HG03432 (cell line): ENCODE measurements around the gene LRRC74B.
"Not testable (repeated sequence)": the region's sequence is repeated elsewhere in the genome, so short reads cannot be mapped to it uniquely, and the experiment has no call there.

ENCODE experiments used
- ATAC-seq: cut with Tn5 transposase; IDR thresholded peaks from one replicate; pipeline ENCODE4 v1.9.1; 2021; ENCODE audit warnings: mild to moderate bottlenecking, moderate library complexity; ENCODE audit not compliant: unreplicated experiment

Gene LRRC74B

DNA sequence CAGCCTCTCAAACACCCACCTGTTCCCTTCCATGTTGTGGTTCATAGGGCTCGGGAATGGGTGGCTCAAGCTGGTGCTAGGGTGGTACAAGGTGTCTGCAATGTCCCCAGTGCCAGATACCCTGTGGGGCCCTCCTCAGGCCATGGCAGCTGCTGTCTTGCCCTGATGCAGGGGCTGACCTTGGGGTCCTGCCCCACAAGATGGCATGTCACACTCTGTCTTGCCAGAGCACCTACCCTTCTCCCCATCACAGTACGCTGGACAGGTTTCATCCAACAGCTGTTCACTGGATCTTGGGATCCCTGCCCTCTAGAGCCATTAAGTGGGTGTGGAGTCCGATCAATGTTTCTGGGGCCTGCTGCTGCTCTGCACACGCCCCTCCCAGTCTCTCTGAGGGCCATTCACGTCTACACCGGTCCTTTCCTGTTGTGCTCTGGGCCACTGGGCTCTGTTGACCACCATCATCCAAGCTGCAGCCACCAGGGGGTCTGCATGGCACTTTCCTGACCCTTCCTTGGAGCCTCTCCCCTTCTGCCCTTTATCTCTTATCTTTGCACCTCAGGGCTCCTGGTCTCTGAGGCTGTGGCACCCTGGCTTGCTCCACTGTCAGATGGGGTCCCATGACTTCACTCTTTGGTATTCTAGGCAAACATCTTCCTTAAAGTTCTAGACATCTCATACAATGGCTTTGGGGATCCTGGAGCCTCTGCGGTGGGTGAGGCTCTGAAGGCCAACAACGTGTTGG lies 7.1 kb downstream of the LRRC74B start:
- ATAC-seq = no peak

DNA sequence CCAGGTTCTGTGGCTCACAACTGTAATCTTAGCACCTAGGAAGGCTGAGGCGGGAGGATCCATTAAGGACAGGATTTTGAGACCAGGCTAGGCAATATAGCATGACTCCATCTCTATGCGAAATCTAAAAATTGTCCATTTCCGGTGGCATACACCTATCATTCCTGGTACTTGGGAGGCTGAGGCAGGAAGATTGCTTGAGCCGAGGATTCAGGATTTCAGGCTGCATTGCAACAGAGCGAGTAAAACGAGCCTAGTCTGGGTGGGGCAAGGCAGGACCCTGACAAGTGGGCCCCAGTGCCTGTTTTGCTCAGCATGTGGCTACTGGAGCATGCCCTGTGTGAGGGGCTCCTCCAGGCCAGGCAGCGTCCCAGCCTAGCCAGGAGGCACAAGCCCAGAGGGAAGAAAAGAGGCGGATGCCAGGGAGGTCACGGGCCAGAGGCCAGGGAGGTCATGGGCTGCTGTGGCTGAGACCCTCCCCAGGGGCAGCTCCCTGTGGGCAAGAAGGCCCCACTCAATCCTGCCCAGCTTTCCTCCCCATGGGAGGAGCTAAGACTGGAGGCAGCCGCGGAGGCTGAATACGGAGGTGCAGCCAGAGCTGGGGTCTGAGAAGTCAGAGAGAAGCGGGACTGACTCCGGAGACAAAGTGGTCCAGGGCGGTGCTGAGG lies 8.4 kb downstream of the LRRC74B start:
- ATAC-seq = no peak

DNA sequence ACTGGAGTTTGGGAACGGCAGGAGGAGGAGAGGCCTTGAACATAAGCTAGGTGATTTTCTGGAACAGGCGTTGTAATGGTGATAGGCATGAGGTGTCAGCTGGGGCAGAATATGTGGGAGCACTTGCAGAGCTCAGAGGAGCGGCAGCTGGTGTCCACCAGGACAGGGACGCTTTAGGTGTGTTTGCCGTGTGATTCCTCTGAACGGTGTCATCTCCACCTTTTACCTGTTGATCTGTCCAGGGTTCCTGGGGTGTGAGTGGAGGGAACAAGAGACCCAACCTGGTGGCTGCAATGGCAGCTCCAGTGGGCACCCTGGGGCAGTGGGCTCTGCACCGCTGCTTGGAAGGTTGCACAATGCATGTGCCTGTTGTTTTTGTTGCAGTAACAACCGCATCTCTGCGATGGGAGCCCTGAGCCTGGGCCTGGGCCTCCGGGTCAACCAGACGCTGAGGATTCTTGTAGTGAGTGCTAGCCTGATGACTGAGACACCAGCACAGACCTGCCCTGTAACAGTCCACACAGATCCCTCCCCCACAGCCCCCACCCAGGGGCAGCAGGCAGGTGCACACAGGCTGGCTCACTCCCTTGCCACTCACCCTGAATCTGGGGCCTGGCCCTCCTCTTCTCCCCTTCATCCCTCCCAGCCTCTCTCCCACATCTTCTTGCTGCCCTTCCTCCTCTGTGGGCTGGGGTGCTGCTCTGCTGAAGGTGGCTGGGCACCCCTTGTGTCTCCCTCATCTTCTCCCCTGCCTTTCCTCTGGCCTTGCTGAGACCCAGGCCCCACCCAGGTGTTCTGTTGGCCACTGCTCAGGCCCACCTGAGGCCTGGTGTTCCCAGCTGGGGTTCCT lies 9.2 kb downstream of the LRRC74B start:
- ATAC-seq = no peak

DNA sequence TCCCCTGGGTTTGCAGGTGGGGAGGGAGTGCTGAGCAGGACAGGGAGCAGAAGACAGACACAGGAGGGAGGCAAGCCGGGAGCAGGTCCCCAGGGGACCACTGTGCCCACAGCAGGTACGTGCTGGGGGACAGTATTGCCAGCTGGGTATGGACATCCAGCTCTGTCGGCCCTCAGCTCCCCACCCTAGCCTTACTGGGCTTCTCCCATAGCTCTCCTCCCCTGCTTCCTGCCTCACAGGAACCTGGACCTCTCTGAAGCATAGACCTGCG lies 9.8 kb downstream of the LRRC74B start:
- ATAC-seq = no peak

DNA sequence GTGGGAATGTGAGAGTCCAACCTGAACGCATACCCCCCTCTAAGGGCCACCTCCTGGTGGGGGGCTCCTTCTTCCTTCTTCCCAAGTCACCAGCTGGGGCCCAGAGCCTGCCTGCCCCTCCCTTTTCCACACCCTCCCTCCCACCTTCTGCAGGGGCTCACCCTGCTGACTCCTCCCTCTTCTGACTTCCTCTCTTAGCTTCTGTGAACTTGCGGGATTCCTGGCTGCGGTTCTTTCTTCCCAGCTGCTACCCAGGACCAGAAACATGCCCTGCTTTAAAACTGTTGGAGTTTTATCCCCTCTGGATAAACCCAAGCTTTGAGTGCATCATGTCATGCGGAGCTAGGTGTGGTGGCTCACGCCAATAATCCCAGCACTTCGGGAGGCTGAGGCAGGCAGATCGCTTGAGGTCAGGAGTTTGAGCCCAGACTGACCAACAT lies 10.2 kb downstream of the LRRC74B start:
- ATAC-seq = no peak

DNA sequence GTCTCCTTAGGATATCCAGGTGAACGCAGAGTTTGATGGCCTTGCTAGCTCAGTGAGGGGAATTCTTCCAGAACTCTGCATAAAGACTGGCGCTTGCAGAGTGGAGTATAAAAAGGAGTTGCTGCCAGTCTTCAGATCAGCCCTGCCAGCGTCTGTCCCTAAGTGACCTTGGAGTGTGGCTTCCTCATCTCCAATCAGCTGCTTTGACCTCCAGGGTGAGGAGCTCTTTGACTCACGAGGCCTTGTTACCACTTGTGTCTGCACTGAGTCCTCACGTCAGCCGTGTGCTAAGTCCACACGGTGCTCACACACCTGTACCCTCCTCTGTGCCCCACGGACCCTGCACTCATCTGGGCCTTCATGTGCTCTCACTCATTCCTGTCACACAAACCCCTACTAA lies 14.6 kb downstream of the LRRC74B start:
- ATAC-seq = not testable (repeated sequence)

DNA sequence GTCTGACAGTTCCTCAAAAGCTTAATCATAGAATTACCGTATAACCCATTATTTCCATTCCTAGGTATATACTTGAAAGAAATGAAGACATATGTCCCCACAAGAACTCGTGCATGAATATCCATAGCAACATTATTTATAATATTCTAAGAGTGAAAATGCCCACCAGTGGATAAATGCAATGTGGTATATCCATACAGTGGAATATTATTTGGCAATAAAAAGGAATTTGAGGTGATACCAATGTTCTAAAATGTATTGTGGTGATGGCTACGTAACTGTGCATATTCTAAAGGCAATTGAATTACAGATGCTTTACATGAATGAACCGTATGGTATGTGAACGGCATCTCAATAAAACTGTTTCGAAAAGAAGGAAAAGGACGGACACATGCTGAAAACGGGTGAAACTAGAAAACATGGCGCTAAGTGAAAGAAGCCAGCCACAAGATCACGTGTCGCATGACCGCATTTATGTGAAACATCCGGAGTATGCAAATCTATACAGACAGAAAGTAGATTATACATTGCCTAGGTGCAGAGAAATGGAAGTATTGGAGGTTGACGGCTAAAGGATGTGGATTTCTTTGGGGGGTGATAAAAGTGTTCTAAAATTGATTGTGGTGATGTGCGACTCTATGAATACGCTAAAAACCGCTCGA lies 16.0 kb downstream of the LRRC74B start:
- not testable (repeated sequence) for ATAC-seq

DNA sequence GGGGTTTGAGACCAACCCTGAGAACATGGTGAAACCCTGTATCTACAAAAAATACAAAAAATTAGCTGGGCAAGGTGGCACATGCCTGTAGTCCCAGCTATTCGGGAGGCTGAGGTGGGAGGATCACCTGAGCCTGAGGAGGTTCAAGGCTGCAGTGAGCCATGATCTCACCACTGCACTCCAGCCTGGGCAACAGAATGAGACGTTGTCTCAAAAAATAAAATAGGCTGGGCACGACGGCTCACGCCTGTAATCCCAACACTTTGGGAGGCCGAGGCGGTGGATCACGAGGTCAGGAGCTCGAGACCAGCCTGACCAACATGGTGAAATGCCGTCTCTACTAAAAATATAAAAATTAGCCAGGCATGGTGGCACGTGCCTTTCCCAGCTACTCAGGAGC lies 18.7 kb downstream of the LRRC74B start:
- not testable (repeated sequence) for ATAC-seq

DNA sequence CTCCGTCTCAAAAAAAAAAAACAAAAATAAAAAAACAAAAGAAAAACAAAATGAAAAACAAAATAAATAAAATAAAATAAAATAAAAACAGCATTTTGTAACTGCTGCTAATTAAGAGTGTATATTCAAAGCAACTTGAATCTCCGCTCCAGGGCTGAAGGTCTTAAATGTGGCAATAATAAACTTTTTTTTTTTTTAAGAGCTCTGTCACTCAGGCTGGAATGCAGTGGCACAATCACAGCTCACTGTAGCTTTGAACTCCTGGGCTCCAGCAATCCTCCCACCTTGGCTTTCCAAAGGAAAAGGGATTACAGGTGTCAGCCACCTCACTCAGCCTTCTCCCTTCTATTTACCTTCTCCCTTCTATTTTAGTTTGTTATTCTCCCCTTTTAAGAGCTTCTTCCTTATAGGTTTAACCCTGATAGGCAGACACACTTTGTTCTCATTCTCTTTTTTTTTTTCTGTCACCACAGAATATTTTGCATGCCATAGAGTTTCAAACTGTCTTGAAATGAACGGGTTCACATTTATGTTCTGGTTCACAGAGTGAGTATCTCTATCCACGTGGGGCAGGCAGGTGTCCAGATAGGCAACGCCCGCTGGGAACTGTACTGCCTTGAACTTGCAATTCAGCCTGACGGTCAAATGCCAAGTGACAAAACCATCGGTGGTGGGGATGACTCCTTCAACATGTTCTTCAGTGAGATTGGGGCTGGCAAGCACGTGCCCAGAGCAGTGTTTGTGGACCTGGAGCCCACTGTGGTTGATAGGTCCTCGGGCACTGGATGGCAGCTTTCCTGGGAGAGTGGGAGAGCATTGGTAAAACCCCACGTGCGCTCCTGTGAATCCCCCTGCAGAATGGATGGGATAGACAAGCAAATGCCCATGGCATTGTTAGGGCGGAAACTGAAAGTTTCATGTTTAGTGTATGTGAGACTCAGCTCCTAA lies 19.4 kb downstream of the LRRC74B start:
- no peak for ATAC-seq

DNA sequence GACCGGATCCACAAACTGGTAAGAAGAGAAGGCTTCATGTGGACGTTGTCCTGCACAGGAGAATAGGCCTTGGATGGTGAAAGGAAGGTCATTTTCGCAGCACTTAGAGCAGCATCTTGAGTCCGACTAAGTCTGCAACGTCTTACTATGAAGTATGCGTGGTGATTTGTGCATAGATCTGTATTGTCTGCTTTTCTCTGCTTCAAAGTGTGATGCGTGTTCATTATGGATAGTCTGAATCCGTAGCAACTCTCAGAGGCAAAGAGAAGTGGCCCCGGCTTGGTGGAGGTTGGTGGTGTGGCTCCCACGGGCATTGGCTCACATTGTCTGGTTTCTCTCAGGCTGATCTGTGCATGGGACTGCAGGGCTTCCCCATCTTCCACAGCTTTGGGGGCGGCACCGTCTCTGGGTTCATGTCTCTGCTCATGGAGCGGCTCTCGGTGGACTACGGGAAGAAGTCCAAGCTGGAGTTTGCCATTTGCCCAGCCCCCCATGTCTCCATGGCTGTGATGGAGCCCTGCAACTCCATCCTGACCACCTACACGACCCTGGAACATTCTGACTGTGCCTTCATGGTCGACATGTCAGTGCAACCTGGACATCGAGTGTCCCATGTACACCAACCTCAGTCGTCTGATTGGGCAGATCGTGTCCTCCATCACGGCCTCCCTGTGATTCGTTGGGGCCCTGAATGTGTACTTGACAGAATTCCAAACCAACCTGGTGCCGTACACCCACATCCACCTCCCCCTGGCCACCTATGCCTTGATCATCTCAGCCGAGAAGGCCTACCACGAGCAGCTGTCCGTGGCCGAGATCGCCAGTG lies 21.5 kb downstream of the LRRC74B start:
- ATAC-seq = no peak

DNA sequence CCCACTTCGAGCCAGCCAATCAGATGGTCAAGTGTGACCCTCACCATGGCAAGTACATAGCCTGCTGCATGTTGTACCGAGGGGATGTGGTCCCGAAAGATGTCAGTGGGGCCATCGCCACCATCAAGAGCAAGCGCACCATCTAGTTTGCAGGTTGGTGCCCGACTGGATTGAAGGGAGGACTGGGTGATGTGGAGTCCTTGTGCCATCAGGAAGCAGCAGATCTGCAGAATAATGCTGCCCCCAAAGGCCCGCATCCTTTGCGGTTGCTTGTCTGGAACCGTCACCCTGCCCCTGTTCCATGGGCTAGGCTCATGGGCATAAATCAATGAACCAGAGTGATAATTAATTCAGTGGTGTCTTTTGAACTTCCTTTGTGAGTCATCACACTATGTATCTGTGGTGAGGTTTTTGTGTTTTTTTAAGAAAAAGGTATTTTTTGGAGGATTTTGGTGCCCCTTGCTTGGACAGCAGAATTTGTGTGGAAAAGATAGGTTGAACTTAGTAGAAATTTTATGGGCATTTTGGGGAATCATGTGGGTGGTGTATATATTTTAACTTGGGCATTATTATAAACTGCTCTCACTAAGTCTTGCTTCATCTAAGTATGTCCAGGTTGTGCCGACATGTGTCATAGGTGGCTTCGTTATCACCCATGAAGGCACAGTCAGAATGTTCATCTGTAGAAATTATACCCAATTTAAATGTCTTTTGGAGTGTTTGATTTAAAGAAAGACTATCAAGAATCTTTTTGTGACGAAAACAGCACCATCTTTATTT lies 22.3 kb downstream of the LRRC74B start:
- no peak for ATAC-seq

DNA sequence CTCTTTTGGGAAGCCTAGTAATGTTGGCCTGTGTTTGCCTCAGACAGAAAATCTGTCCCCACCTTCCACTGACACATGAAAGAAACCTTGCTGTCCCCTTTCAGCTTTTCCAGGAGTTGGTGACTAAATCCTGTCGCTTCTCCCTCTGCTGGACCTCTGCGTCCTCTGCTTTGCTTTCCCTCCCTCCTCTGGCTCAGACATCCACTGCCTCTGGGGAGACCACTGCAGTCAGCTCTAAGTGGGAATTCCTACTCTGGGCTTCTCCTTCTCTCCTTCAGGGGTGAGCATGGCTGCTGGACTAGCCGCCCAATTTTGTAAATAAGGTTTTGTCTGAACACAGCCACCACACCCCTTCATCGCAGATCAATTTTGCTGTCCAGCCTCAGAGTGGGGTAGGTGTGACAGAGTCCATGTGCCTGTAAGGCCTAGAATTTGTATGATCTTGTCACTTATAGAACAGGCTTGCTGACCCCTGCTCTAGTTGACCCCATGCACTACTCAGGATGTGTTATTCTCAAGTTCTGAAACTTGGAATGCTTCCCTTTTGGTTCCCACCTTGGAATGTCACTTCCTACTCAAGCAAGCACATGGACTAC lies 23.0 kb downstream of the LRRC74B start:
- ATAC-seq = no peak

DNA sequence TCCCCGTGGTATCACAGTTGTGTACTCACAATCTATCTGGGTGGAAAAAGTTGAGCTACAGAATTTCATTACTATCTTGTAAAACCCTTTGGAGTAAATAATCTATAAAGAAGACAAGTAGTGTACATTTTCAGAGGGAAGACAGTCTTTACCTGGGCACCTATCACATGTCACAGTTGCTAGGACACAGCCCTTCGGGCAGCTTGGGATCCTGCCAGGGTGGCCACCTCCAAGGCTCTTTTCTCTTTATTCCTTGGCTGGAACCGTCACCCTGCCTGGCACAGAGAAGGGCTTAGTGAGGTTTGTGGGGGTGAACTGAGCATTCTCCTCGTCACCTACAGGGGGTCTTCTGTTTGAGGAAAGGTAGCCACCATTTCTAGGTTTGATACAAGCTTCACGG lies 23.6 kb downstream of the LRRC74B start:
- no peak for ATAC-seq

DNA sequence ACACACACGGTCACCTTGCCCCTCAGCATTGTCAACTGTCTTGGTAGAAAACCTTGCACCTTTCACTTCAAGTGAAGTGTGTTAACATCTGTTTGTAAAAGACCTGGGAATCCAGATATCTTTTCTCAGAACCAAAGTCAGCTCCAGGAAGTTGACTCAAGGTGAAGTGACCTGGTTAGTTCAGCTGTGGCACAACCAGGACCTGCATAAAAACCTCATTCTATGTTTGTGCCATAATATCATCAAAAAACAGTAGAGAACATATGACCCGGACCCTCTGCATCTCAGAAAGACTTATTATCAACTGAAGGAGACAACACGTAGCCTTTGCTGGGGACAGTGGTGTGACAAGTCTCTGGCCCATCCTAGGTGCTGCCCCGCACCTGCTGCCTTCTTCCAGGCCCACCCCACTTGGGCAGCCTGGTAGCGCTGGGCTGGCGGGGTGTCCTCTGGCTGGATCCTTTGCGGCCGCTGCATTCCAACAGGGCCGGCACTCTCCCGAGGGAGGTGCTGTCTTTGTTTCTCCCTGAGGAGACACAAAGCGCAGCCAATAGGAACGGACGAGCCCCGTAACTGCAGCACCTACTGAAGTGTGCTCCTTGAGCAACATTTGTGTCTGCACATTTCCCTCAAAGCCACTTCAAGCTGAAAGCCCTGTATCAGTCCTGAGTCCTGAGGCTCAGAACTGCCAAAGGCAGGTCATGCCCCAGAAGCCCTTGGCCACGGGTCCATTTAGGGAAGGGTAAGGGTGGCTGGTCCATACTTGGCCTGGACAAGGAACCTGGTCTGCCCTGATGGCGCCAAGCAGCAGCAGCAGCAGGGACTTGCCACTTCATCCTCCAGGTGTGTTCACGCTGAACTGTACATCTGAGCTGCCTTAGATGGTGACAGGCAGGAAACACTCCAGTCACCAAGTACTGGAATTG lies 25.2 kb downstream of the LRRC74B start:
- no peak for ATAC-seq

DNA sequence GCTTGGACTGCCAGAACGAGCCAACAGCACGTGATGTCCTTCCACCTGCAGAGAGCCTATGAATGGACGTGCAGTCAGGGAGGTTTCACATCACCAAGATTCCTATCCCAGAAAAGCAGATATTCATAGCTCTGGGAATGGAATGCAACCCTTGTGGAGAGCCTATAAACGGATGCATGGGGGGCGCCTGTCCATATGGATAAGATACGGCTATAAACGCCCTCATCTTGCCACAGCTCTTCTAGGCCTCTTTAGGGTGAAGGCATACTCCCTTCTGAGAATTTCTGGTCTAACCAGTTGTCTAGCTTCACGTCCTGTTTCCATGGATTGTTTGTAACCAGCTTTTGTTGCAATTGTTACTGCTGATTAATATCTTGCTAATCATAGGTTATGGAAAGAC lies 26.1 kb downstream of the LRRC74B start:
- not testable (repeated sequence) for ATAC-seq

DNA sequence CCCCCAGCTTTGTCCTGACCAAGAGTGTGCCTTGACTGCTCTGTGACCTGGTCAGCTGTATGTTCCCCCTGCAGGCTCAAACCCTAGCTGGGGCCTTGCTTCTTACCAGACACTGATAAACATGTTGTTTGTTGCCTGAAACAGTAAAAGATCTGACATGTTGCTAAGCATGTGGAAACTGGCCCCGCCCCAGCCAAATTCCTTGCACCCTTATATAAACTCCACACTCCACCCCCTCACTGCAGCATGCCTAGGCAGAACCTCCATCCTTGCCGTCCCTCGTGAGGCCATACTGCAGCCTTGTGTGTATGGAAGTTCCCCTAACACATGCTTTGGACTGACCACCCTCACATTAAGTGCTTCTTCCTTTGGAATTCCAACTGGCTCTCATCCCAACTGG lies 27.3 kb downstream of the LRRC74B start:
- no peak for ATAC-seq

DNA sequence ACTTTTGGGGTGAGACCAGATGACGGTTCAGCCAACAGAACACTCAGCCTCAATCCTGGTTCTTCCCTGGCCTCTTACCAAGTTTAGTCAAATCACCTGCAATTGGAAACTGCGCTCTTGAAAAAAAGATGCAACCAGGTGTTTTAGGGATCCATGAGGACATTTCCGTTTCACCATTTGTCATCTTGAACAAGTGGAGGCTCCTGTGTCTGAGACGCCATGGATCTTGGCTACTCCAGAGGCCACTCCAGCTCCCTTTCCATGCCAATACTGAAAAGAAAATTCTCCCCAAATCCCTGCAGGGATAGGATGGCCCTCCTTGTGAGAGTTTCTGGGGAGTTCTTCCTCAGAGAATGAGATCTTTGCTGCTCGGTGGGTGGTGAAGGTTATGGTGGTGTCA lies 27.7 kb downstream of the LRRC74B start:
- ATAC-seq = no peak
